Mammary epithelial cell (primary cell): ENCODE results near the gene GPRC5A.

Source experiments
- EZH2 ChIP-seq: IDR thresholded peaks from 2 replicates; pipeline ENCODE4 v1.6.1; 2012; ENCODE audit warnings: low read length, inconsistent platforms, borderline replicate concordance
- TF ChIP-seq, protein P1 (sequence below), 2 donors: IDR thresholded peaks in 1 of 2; conservative IDR thresholded peaks in 1 of 2; 2 replicates each; pipeline ENCODE4 v1.5.1; 2011 to 2012; ENCODE audit warnings: inconsistent platforms in 2 of 2, low read length in 2 of 2, mild to moderate bottlenecking in 2 of 2, control low read depth in 1 of 2, low read depth in 1 of 2; ENCODE audit not compliant: insufficient read depth in 1 of 2; ENCODE audit errors: extremely low read depth in 1 of 2

- TF ChIP-seq EZH2 = no peak
- TF ChIP-seq, protein P1, sequence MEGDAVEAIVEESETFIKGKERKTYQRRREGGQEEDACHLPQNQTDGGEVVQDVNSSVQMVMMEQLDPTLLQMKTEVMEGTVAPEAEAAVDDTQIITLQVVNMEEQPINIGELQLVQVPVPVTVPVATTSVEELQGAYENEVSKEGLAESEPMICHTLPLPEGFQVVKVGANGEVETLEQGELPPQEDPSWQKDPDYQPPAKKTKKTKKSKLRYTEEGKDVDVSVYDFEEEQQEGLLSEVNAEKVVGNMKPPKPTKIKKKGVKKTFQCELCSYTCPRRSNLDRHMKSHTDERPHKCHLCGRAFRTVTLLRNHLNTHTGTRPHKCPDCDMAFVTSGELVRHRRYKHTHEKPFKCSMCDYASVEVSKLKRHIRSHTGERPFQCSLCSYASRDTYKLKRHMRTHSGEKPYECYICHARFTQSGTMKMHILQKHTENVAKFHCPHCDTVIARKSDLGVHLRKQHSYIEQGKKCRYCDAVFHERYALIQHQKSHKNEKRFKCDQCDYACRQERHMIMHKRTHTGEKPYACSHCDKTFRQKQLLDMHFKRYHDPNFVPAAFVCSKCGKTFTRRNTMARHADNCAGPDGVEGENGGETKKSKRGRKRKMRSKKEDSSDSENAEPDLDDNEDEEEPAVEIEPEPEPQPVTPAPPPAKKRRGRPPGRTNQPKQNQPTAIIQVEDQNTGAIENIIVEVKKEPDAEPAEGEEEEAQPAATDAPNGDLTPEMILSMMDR (conservative IDR thresholded peaks at IDR 0.05 in 1 of 2, IDR thresholded peaks at IDR 0.05 in 1 of 2; ENCODE audit: extremely low read depth in 1 of 2, insufficient read depth in 1 of 2, low read depth in 1 of 2, low read length in 2 of 2) = no peak
Observed at GRCh38 chr12:12882288-12882687, 9.1 kb upstream of the GPRC5A start.
